ENCODE results near the gene OR10K1.

GRCh38 chr1:158422212-158422611 lies 39.4 kb upstream of the OR10K1 start:
- TF ChIP-seq EZH2 (IDR thresholded peaks at IDR 0.05) (no peak), POLR2AphosphoS5 (IDR thresholded peaks at IDR 0.05; ENCODE audit: borderline replicate concordance, low read depth, low read length) (no peak)

All from SK-N-MC (cell line).